ENCODE measurements around the gene DCTN3.

The DCTN3 gene

DNA sequence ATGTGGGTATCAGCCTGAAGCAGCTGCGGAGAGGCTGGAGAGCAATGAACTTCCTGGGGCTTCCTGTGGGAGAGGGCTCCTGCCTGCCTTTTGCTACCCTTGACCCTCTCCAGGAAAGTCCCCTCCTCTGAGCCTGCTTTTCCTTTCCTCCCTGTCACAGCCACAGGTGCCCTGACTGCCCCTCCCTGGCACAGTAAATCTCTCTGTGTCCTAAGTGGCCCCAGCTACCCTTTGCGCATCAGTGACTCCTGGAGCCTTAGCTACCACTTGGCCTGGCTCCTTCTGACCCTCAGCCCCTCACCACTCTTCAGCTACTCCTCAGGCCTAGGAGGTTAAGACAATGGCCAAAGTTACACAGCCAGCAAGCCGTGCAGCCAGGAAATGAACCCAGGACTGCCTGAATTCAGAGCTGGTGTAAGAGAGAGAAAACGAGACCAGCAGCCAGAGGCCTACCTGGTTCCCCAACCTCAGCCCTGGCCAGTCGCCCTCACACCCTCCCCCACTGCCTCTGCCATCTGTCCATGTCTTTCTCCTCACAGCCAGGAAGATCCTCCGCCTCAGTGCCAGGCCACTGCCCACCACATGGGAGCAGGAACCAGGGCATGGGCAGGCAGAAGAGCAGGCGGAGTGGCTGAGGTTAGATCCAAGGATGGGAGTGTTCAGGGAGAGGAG lies 49.4 kb downstream of the DCTN3 start:
- no peak for DNase-seq

DNA sequence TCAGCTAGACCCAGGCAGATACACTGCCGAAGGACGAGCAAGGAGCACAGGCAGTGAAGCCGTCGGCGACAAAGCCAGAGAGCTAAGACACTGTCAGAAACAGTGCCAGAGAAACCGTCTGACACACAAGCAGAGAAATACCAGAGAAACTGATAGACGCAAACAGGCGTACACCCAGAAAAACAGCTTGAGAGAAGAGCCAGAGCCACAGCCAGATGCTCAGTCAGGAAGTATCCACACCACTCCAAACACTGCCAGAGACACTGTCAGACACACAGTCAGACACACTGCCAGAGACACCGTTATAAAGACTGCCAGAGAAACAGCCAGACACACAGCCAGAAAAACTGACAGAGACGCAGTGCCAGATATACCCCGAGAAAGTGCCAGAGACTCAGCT lies 49.9 kb downstream of the DCTN3 start:
- DNase-seq, result no peak

DNA sequence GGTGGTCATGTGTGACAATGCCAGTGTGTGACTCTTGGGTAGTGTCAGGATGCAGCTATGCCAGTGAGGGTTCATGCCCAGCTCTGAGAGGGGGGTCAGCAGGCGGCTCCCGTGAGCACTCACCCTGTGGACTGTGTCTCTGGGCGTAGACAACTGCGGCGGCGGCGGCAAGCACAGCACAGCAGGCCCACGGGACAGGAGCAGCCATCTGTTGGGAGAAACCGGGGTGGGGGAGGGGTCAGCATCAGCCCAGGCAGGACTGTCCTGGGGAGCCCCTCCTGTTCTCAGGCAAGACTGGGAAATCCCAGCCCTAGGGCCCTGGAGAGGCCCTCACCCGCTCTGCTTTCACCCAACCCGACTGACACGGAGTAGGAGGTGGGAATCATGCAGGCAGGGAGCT lies 51.5 kb downstream of the DCTN3 start:
- DNase-seq, result no peak

DNA sequence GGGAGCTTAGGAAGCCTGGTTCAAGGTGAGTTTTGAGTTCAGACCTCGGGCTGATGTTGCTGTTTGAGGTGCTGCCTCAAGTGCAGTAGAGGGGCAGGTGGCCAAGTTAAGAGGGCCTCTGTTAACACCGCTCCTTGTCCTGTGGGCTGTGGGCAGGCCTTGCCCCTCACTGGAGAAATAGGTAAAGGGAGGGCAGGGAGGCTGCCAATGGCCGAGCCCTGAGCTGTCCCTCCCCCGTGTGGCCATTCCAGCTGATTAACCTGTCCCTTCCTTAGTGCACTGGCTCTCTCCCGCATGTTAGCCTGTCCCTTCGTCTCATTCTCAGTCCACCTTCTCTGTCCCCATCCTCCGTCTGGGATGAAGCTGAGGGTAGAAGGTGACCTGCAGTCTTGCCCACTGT lies 52.2 kb downstream of the DCTN3 start:
- no peak for DNase-seq

DNA sequence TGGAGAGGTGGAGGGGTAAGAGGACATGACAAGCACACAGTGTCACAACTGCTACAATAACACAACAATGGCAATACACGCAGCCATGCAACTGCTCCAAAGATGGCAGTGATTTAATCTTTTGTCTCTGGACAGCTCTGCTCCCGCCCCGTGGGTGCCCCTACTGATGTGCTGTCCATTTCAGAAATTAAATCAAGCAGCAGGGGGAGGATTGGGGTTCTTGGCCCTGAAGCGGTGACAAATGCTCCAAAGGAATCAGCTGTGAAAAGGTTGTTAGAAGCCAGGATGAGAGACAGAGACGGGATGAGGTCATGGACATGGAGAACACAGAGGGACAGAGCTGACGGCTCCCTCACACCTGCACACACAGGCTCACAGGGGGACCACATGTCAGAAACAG lies 53.3 kb downstream of the DCTN3 start:
- no peak for DNase-seq

DNA sequence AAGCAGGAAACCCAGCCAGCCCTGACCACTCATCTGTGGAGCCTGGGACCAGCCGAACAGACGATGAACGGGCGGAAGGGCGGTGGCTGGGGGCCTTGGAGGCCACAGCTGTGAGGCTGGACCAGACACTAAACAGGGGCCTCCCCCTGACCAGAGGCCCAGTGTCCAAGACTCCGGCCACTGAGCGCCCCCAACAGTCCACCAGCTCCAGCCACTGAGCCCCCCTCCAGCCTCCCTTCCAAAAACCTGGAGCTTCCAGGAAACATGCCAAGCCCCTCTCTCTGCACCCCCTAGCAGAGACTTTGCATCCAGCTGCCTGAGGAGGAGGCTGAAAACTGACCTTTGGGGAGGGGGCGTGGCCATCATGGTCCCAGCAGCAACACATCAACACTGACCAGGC lies 54.0 kb downstream of the DCTN3 start:
- no peak for DNase-seq

DNA sequence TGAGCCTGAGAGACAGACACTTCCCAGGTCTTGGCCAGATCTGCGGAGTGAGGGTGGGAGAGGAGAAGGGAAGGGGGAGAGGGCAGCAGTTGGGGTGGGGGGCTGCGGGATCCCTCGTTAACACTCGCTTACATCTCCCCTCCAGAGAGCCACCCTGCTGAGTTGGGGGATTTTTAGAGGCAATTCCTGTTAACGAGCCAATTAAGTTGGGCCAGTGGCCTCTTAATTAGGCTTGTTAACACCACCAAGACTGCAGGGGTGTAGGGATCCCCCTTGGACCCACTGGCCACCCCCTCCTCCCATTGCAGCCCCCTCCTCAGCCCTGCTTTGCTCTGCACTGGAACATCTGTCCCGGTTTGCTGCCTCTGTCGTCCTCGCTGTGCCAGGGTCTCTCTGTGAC lies 54.4 kb downstream of the DCTN3 start:
- no peak for DNase-seq

DNA sequence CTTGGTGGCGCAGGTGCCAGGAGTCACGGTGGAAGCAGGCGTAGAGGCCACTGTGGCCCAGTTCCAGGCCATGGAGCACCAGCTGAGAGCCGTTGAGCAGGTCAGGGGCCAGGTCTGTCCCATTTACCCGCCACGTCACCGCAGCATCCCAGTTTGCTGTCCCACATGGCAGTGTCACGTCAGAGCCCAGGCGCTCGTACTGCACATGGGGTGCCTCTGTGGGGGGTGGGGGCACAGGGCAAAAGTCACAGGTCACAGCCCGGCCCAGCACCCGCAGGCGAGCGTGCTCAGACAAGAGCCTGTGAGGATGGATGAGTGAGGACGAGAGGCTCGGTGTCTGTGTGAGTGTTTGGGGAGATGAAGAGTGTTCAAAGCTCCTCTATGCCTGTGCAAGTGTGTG lies 55.7 kb downstream of the DCTN3 start:
- DNase-seq, result no peak
